ENCODE data around the gene ABRAXAS1.
A peak's percentile ranks its signal among the peaks of the same experiment; 100 is the strongest.

The ABRAXAS1 gene

GRCh38 chr4:83454686-83455085 lies 30.2 kb downstream of the ABRAXAS1 start:
- TF ChIP-seq Cebpa-rat (IDR thresholded peaks at IDR 0.05): no peak
- peak overlapping the region; percentile 92 for H3K9ac ChIP-seq
- H3K4me1 ChIP-seq: peaks cover 31% of the 10 kb centered on the region
- H3K36me3 ChIP-seq: peaks cover 48% of the 10 kb centered on the region
- H3K4me3 ChIP-seq: peak overlapping the region; percentile 75
- H4K20me1 ChIP-seq: 0 out of 2 replicates have a peak, but pooled peaks cover 5% of the 10 kb centered on the region
- no peaks in the 10 kb centered on the region for H3K27me3 ChIP-seq
- no peaks in the 10 kb centered on the region for H3K9me3 ChIP-seq
- peak overlapping the region; percentile 92 for H3K4me2 ChIP-seq
- peak overlapping the region; percentile 94 for H3K27ac ChIP-seq

- peaks cover 7% of the 10 kb centered on the region for H3K4me1 ChIP-seq
- TF ChIP-seq Cebpa-rat (IDR thresholded peaks at IDR 0.05): no peak
- no peaks in the 10 kb centered on the region for H3K9me3 ChIP-seq
- H3K4me2 ChIP-seq: no peak overlapping the region
- H3K9ac ChIP-seq: no peak overlapping the region
- H3K36me3 ChIP-seq: peaks cover 60% of the 10 kb centered on the region
- no peak overlapping the region for H3K4me3 ChIP-seq
- H3K27me3 ChIP-seq: no peaks in the 10 kb centered on the region
- no peaks in the 10 kb centered on the region for H4K20me1 ChIP-seq
- H3K27ac ChIP-seq: no peak overlapping the region
Observed at GRCh38 chr4:83449009-83449408, 35.9 kb downstream of the ABRAXAS1 start.

DNA sequence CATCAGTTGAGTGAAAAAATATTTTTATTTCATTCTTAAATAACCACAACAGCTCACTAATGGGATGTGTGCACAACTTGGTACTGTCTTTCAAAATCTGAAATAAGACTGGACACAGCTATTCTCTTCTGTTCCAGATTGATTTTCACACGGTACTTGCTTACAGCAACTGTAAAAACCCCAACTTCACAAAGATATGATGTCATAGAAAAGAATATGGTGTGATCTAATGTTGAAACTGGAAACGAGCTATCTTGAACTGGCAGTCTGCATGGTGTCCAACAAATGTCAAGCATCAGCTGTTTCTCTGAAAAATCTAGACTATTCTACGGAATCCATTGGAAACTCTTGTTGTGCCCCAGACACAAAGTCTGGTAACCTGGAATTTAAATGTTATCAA lies 44.0 kb downstream of the ABRAXAS1 start:
- no peak overlapping the region for H3K4me3 ChIP-seq

GRCh38 chr4:83440148-83440814 lies 44.6 kb downstream of the ABRAXAS1 start:
- no peak for TF ChIP-seq Cebpa-rat (IDR thresholded peaks at IDR 0.05)
- Histone ChIP-seq H3K27me3 (no peaks in the 10 kb centered on the region), H3K27ac (no peak overlapping the region), H3K9me3 (no peaks in the 10 kb centered on the region), H3K36me3 (peaks cover 57% of the 10 kb centered on the region), H3K9ac (no peak overlapping the region), H4K20me1 (no peaks in the 10 kb centered on the region), H3K4me1 (peaks cover 21% of the 10 kb centered on the region), H3K4me3 (no peak overlapping the region), H3K4me2 (peak overlapping the region; percentile 30; the same call in 1 of the 2 replicates)

More for the DNA sequence above, 44.0 kb downstream of the ABRAXAS1 start:
- no peak for TF ChIP-seq Cebpa-rat (IDR thresholded peaks at IDR 0.05)
- H3K36me3 ChIP-seq: peaks cover 61% of the 10 kb centered on the region
- no peak overlapping the region for H3K4me2 ChIP-seq
- H3K9me3 ChIP-seq: no peaks in the 10 kb centered on the region
- H3K27ac ChIP-seq: no peak overlapping the region
- peaks cover 21% of the 10 kb centered on the region for H3K4me1 ChIP-seq
- no peak overlapping the region for H3K9ac ChIP-seq
- no peaks in the 10 kb centered on the region for H3K27me3 ChIP-seq
- no peaks in the 10 kb centered on the region for H4K20me1 ChIP-seq

GRCh38 chr4:83438719-83439118 lies 46.2 kb downstream of the ABRAXAS1 start:
- no peak overlapping the region for H3K4me3 ChIP-seq
- H3K27me3 ChIP-seq: no peaks in the 10 kb centered on the region
- no peak overlapping the region for H3K9ac ChIP-seq
- no peak for TF ChIP-seq Cebpa-rat (IDR thresholded peaks at IDR 0.05)
- peaks cover 56% of the 10 kb centered on the region for H3K36me3 ChIP-seq
- peaks cover 21% of the 10 kb centered on the region for H3K4me1 ChIP-seq
- H3K27ac ChIP-seq: no peak overlapping the region
- H3K9me3 ChIP-seq: no peaks in the 10 kb centered on the region
- H3K4me2 ChIP-seq: no peak overlapping the region
- no peaks in the 10 kb centered on the region for H4K20me1 ChIP-seq

DNA sequence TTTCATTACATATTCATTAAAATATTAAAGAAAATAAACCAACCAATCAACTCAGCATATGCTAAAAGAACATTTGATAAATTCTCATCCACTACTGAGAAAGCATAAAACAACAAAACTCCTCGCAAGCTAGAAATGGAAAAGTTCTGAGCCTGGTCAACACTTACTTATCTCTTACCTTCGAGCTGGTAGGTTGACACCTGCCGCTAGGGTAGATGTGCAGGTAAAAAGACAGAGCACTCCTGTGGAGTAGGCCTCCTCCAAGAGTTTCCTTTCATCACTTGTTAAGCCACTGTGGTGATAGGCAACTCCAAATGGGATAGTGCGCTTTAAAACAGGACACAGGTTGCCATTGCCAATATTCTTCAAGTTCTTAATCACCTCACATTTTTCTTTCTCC lies 48.2 kb downstream of the ABRAXAS1 start:
- Histone ChIP-seq H3K4me2 (no peak overlapping the region), H3K9me3 (no peaks in the 10 kb centered on the region), H3K27ac (no peak overlapping the region), H4K20me1 (no peaks in the 10 kb centered on the region), H3K4me3 (no peak overlapping the region), H3K4me1 (peaks cover 21% of the 10 kb centered on the region), H3K9ac (no peak overlapping the region), H3K36me3 (peaks cover 47% of the 10 kb centered on the region), H3K27me3 (no peaks in the 10 kb centered on the region)
- no peak for TF ChIP-seq Cebpa-rat (IDR thresholded peaks at IDR 0.05)

DNA sequence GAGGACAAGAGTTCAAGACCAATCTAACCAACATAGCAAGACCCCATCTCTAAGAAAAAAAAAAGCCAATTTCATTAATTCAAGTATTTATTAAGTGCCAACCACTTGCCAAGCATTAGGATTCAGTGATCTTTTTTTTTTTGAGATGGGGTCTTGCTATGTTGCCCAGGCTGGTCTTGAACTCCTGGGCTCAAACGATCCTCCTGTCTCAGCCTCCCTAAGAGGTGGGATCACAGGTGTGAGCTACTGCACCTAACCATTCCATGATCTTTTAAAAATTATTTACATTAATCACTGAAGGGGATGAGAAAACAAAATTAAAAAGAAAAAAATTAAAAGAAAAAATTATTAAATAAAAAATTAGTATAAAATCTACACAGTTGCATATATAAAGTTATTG lies 53.7 kb downstream of the ABRAXAS1 start:
- Histone ChIP-seq H3K4me2 (no peak overlapping the region), H3K27ac (no peak overlapping the region), H3K4me1 (peaks cover 5% of the 10 kb centered on the region; the same call in 1 of the 2 replicates), H3K9ac (no peak overlapping the region), H3K4me3 (no peak overlapping the region), H3K9me3 (no peaks in the 10 kb centered on the region), H3K36me3 (peaks cover 57% of the 10 kb centered on the region), H3K27me3 (no peaks in the 10 kb centered on the region), H4K20me1 (no peaks in the 10 kb centered on the region)
- no peak for TF ChIP-seq Cebpa-rat (IDR thresholded peaks at IDR 0.05)

- Histone ChIP-seq H3K27ac (no peak overlapping the region), H3K4me3 (no peak overlapping the region), H4K20me1 (no peaks in the 10 kb centered on the region), H3K4me2 (no peak overlapping the region), H3K4me1 (no peaks in the 10 kb centered on the region), H3K9ac (no peak overlapping the region), H3K36me3 (peaks cover 84% of the 10 kb centered on the region), H3K9me3 (no peaks in the 10 kb centered on the region), H3K27me3 (no peaks in the 10 kb centered on the region)
- TF ChIP-seq Cebpa-rat (IDR thresholded peaks at IDR 0.05): no peak
Observed at GRCh38 chr4:83418211-83418610, 66.7 kb downstream of the ABRAXAS1 start.

- no peaks in the 10 kb centered on the region for H3K9me3 ChIP-seq
- no peak overlapping the region for H3K27ac ChIP-seq
- H3K4me1 ChIP-seq: no peaks in the 10 kb centered on the region
- H3K36me3 ChIP-seq: peaks cover 84% of the 10 kb centered on the region
- no peak overlapping the region for H3K4me2 ChIP-seq
- no peaks in the 10 kb centered on the region for H3K27me3 ChIP-seq
- TF ChIP-seq Cebpa-rat (IDR thresholded peaks at IDR 0.05): no peak
- H3K4me3 ChIP-seq: no peak overlapping the region
- H3K9ac ChIP-seq: no peak overlapping the region
- no peaks in the 10 kb centered on the region for H4K20me1 ChIP-seq
Observed at GRCh38 chr4:83417566-83417965, 67.3 kb downstream of the ABRAXAS1 start.

GRCh38 chr4:83413676-83414075 lies 71.2 kb downstream of the ABRAXAS1 start:
- H3K9ac ChIP-seq: no peak overlapping the region

More at GRCh38 chr4:83413676-83414075, 71.2 kb downstream of the ABRAXAS1 start:
- Histone ChIP-seq H3K4me2 (no peak overlapping the region), H3K27ac (no peak overlapping the region), H3K4me3 (no peak overlapping the region), H3K9me3 (no peaks in the 10 kb centered on the region), H4K20me1 (no peaks in the 10 kb centered on the region), H3K27me3 (no peaks in the 10 kb centered on the region), H3K4me1 (no peaks in the 10 kb centered on the region), H3K36me3 (peaks cover 86% of the 10 kb centered on the region)
- no peak for TF ChIP-seq Cebpa-rat (IDR thresholded peaks at IDR 0.05)
